NCI-H2107 treated with DMSO at 0.1 percent for 48 hours (cell line): ENCODE results near the gene ITPKC.

Experiments used
- DNase-seq: peaks from one replicate; lab custom pipeline; 2025; ENCODE audit not compliant: unreplicated experiment; lab: John Stamatoyannopoulos, UW

Gene ITPKC

GRCh38 chr19:40716482-40717324 is at the start of gene ITPKC, which contains the start of gene COQ8B:
ITPKC (plus strand) TSS chr19:40717112; CDS start chr19:40717136, 24 bp downstream.
COQ8B (minus strand) TSS chr19:40716886; CDS start chr19:40714632, 2,254 bp downstream.
- peak; percentile 79 for DNase-seq

GRCh38 chr19:40667602-40668001 is 49.3 kb upstream of the ITPKC start:
- no peak for DNase-seq

- no peak for DNase-seq
These were observed 47.8 kb upstream of the ITPKC start for GRCh38 chr19:40668991-40669614.

GRCh38 chr19:40671404-40671803 is 45.5 kb upstream of the ITPKC start:
- no peak for DNase-seq

- no peak for DNase-seq
These were observed 44.9 kb upstream of the ITPKC start for GRCh38 chr19:40672038-40672437.

- DNase-seq = no peak
These were observed 44.2 kb upstream of the ITPKC start for GRCh38 chr19:40672573-40673299.

- no peak for DNase-seq
These were observed 43.5 kb upstream of the ITPKC start for GRCh38 chr19:40673397-40673796.

- DNase-seq = peak; percentile 63
These were observed 42.6 kb upstream of the ITPKC start for GRCh38 chr19:40674291-40674690.

GRCh38 chr19:40677156-40677555 is 39.8 kb upstream of the ITPKC start:
- no peak for DNase-seq

- no peak for DNase-seq
These were observed 35.9 kb upstream of the ITPKC start for GRCh38 chr19:40681039-40681438.

GRCh38 chr19:40682431-40682964 is 34.4 kb upstream of the ITPKC start:
- DNase-seq = no peak

- no peak for DNase-seq
These were observed 33.5 kb upstream of the ITPKC start for GRCh38 chr19:40683437-40683836.

GRCh38 chr19:40684280-40684679 is 32.6 kb upstream of the ITPKC start:
- no peak for DNase-seq

GRCh38 chr19:40685016-40685526 is 31.8 kb upstream of the ITPKC start:
- no peak for DNase-seq

GRCh38 chr19:40685563-40685962 is 31.3 kb upstream of the ITPKC start:
- no peak for DNase-seq

- DNase-seq = no peak
These were observed 29.9 kb upstream of the ITPKC start for GRCh38 chr19:40686882-40687524.

GRCh38 chr19:40687525-40688016 is 29.3 kb upstream of the ITPKC start:
- no peak for DNase-seq

- DNase-seq = no peak
These were observed 28.6 kb upstream of the ITPKC start for GRCh38 chr19:40688309-40688708.

GRCh38 chr19:40688987-40689338 is 27.9 kb upstream of the ITPKC start:
- no peak for DNase-seq

- peak; percentile 27 for DNase-seq
These were observed 27.4 kb upstream of the ITPKC start for GRCh38 chr19:40689339-40690049.
